ENCODE measurements around the gene AKT2.
"Not testable (repeated sequence)": the region's sequence is repeated elsewhere in the genome, so short reads cannot be mapped to it uniquely, and the experiment has no call there.

AKT2 gene

GRCh38 chr19:40284501-40285352 lies at the start of gene AKT2:
Gene AKT2, minus strand, starts transcription at chr19:40285345. Its CDS starts 20,078 bp downstream, at chr19:40265267.
- peak within 1 kb of the TSS; percentile 89 for H3K4me3 Mint-ChIP-seq
- peaks cover 3% of the 10 kb centered on the region for H3K36me3 Mint-ChIP-seq
- peak; percentile 49 for ATAC-seq (ENCODE audit: low read depth)
- H3K27ac Mint-ChIP-seq: peak within 1 kb of the TSS; percentile 100
- no peaks in the 10 kb centered on the region for H3K27me3 Mint-ChIP-seq
- no peaks in the 10 kb centered on the region for H3K9me3 Mint-ChIP-seq
- peak; percentile 84 to 92 for DNase-seq (ENCODE audit: low spot score in 2 of 2)
- peaks cover 41% of the 10 kb centered on the region for H3K4me1 Mint-ChIP-seq

GRCh38 chr19:40333083-40333482 lies 47.9 kb upstream of the AKT2 start:
- not testable (repeated sequence) for DNase-seq (ENCODE audit: low spot score in 2 of 2); H3K4me3 Mint-ChIP-seq; H3K4me1 Mint-ChIP-seq; H3K27me3 Mint-ChIP-seq; H3K27ac Mint-ChIP-seq; ATAC-seq (ENCODE audit: low read depth); H3K9me3 Mint-ChIP-seq
- H3K36me3 Mint-ChIP-seq: peaks cover 32% of the 10 kb centered on the region

- no peak overlapping the region for H3K4me3 Mint-ChIP-seq
- H3K27ac Mint-ChIP-seq: no peak overlapping the region
- peaks cover 34% of the 10 kb centered on the region for H3K36me3 Mint-ChIP-seq
- no peaks in the 10 kb centered on the region for H3K4me1 Mint-ChIP-seq
- ATAC-seq (ENCODE audit: low read depth): no peak
- H3K27me3 Mint-ChIP-seq: no peaks in the 10 kb centered on the region
- no peak for DNase-seq (ENCODE audit: low spot score in 2 of 2)
- H3K9me3 Mint-ChIP-seq: no peaks in the 10 kb centered on the region
These were observed 47.5 kb upstream of the AKT2 start for GRCh38 chr19:40332669-40333068.

GRCh38 chr19:40331052-40331451 lies 45.9 kb upstream of the AKT2 start:
- ATAC-seq (ENCODE audit: low read depth): no peak
- H3K27me3 Mint-ChIP-seq: no peaks in the 10 kb centered on the region
- no peaks in the 10 kb centered on the region for H3K4me1 Mint-ChIP-seq
- no peak overlapping the region for H3K4me3 Mint-ChIP-seq
- H3K36me3 Mint-ChIP-seq: peaks cover 38% of the 10 kb centered on the region
- H3K9me3 Mint-ChIP-seq: no peaks in the 10 kb centered on the region
- DNase-seq (ENCODE audit: low spot score in 2 of 2): no peak
- H3K27ac Mint-ChIP-seq: no peak overlapping the region

- no peaks in the 10 kb centered on the region for H3K4me1 Mint-ChIP-seq
- no peak overlapping the region for H3K27ac Mint-ChIP-seq
- ATAC-seq (ENCODE audit: low read depth) (no peak), DNase-seq (ENCODE audit: low spot score in 2 of 2) (no peak)
- H3K27me3 Mint-ChIP-seq: no peaks in the 10 kb centered on the region
- H3K9me3 Mint-ChIP-seq: no peaks in the 10 kb centered on the region
- H3K36me3 Mint-ChIP-seq: peaks cover 51% of the 10 kb centered on the region
- H3K4me3 Mint-ChIP-seq: no peak overlapping the region
These were observed 41.1 kb upstream of the AKT2 start for GRCh38 chr19:40326201-40326600.

- DNase-seq (ENCODE audit: low spot score in 2 of 2) (no peak), ATAC-seq (ENCODE audit: low read depth) (no peak)
- Mint-ChIP-seq H3K36me3 (peaks cover 52% of the 10 kb centered on the region), H3K27ac (no peak overlapping the region), H3K27me3 (no peaks in the 10 kb centered on the region), H3K4me3 (no peak overlapping the region), H3K4me1 (peaks cover 3% of the 10 kb centered on the region), H3K9me3 (no peaks in the 10 kb centered on the region)
These were observed 38.6 kb upstream of the AKT2 start for GRCh38 chr19:40323705-40324104.

- Mint-ChIP-seq H3K4me1 (peaks cover 3% of the 10 kb centered on the region), H3K36me3 (peaks cover 48% of the 10 kb centered on the region), H3K27ac (no peak overlapping the region), H3K4me3 (no peak overlapping the region), H3K9me3 (no peaks in the 10 kb centered on the region), H3K27me3 (no peaks in the 10 kb centered on the region)
- no peak for DNase-seq (ENCODE audit: low spot score in 2 of 2)
- ATAC-seq (ENCODE audit: low read depth): no peak
These were observed 37.9 kb upstream of the AKT2 start for GRCh38 chr19:40322951-40323615.

- no peak for DNase-seq (ENCODE audit: low spot score in 2 of 2)
- Mint-ChIP-seq H3K9me3 (no peaks in the 10 kb centered on the region), H3K36me3 (peaks cover 43% of the 10 kb centered on the region), H3K27ac (no peak overlapping the region), H3K27me3 (no peaks in the 10 kb centered on the region), H3K4me1 (peaks cover 3% of the 10 kb centered on the region), H3K4me3 (no peak overlapping the region)
- no peak for ATAC-seq (ENCODE audit: low read depth)
These were observed 37.1 kb upstream of the AKT2 start for GRCh38 chr19:40322271-40322610.

- H3K36me3 Mint-ChIP-seq: peaks cover 43% of the 10 kb centered on the region
- peaks cover 3% of the 10 kb centered on the region for H3K4me1 Mint-ChIP-seq
- ATAC-seq (ENCODE audit: low read depth) (no peak), DNase-seq (ENCODE audit: low spot score in 2 of 2) (no peak)
- H3K27ac Mint-ChIP-seq: no peak overlapping the region
- no peak overlapping the region for H3K4me3 Mint-ChIP-seq
- H3K27me3 Mint-ChIP-seq: no peaks in the 10 kb centered on the region
- H3K9me3 Mint-ChIP-seq: no peaks in the 10 kb centered on the region
These were observed 36.6 kb upstream of the AKT2 start for GRCh38 chr19:40321566-40322270.

GRCh38 chr19:40321076-40321475 lies 35.9 kb upstream of the AKT2 start:
- no peaks in the 10 kb centered on the region for H3K9me3 Mint-ChIP-seq
- ATAC-seq (ENCODE audit: low read depth) (no peak), DNase-seq (ENCODE audit: low spot score in 2 of 2) (no peak)
- H3K27me3 Mint-ChIP-seq: no peaks in the 10 kb centered on the region
- H3K4me3 Mint-ChIP-seq: no peak overlapping the region
- H3K36me3 Mint-ChIP-seq: peaks cover 40% of the 10 kb centered on the region
- H3K4me1 Mint-ChIP-seq: peaks cover 3% of the 10 kb centered on the region
- H3K27ac Mint-ChIP-seq: no peak overlapping the region

GRCh38 chr19:40320558-40320935 lies 35.4 kb upstream of the AKT2 start:
- Mint-ChIP-seq H3K4me1 (peaks cover 3% of the 10 kb centered on the region), H3K27ac (peak overlapping the region; percentile 24), H3K9me3 (no peaks in the 10 kb centered on the region), H3K27me3 (no peaks in the 10 kb centered on the region), H3K36me3 (peaks cover 36% of the 10 kb centered on the region), H3K4me3 (no peak overlapping the region)
- ATAC-seq (ENCODE audit: low read depth): no peak
- no peak for DNase-seq (ENCODE audit: low spot score in 2 of 2)

- DNase-seq (ENCODE audit: low spot score in 2 of 2): no peak
- H3K36me3 Mint-ChIP-seq: peaks cover 15% of the 10 kb centered on the region
- ATAC-seq (ENCODE audit: low read depth): no peak
- no peak overlapping the region for H3K4me3 Mint-ChIP-seq
- H3K9me3 Mint-ChIP-seq: no peaks in the 10 kb centered on the region
- no peaks in the 10 kb centered on the region for H3K27me3 Mint-ChIP-seq
- H3K27ac Mint-ChIP-seq: no peak overlapping the region
- H3K4me1 Mint-ChIP-seq: peaks cover 3% of the 10 kb centered on the region
These were observed 32.2 kb upstream of the AKT2 start for GRCh38 chr19:40317338-40317737.

GRCh38 chr19:40315812-40316470 lies 30.8 kb upstream of the AKT2 start:
- no peak overlapping the region for H3K27ac Mint-ChIP-seq
- H3K4me3 Mint-ChIP-seq: no peak overlapping the region
- peaks cover 3% of the 10 kb centered on the region for H3K4me1 Mint-ChIP-seq
- no peaks in the 10 kb centered on the region for H3K9me3 Mint-ChIP-seq
- ATAC-seq (ENCODE audit: low read depth) (no peak), DNase-seq (ENCODE audit: low spot score in 2 of 2) (no peak)
- peaks cover 9% of the 10 kb centered on the region for H3K36me3 Mint-ChIP-seq
- no peaks in the 10 kb centered on the region for H3K27me3 Mint-ChIP-seq

GRCh38 chr19:40314656-40315055 lies 29.5 kb upstream of the AKT2 start:
- Mint-ChIP-seq H3K4me1 (no peaks in the 10 kb centered on the region), H3K9me3 (no peaks in the 10 kb centered on the region), H3K27me3 (no peaks in the 10 kb centered on the region), H3K4me3 (no peak overlapping the region), H3K36me3 (peaks cover 2% of the 10 kb centered on the region), H3K27ac (no peak overlapping the region)
- no peak for ATAC-seq (ENCODE audit: low read depth)
- DNase-seq (ENCODE audit: low spot score in 2 of 2): no peak

Data from memory B cell (primary cell).